Endothelial cell of umbilical vein (primary cell): ENCODE measurements around the gene TBX20. TPM values are rescaled to one million over a fixed set of nuclear protein-coding genes. Genes with fewer than 3 reads are reported as not detected.
"Not testable (repeated sequence)": the region's sequence is repeated elsewhere in the genome, so short reads cannot be mapped to it uniquely, and the experiment has no call there.

Source experiments
- BruUV-seq: library from RNA; stranded (reverse); fragments of 400-500 nt; replicated peaks from 2 replicates; lab custom pipeline; 2021; lab: Mats Ljungman, UMichigan
- CTCF ChIA-PET: fragments of 300-600, 350-600 bp; sonication (Branson Sonifier 250); formaldehyde crosslinking; loops from one replicate; lab custom pipeline; 2021; ENCODE audit warnings: antibody characterized with exemption, inconsistent platforms; lab: Charles Lee
- POLR2A ChIA-PET: fragments of 300-600, 350-600 bp; sonication (Branson Sonifier 250); formaldehyde crosslinking; loops from one replicate; lab custom pipeline; 2021; ENCODE audit warnings: antibody characterized with exemption, inconsistent platforms; lab: Charles Lee
- DNase-seq: peaks from one replicate; pipeline ENCODE4 v3.0.0-alpha.2; 2011; ENCODE audit warnings: low read depth, low spot score
- FAIRE-seq: peaks from 2 replicates; lab custom pipeline; 2011; peaks lifted over from hg19 to GRCh38; lab: Jason Lieb, UNC
- H2AFZ ChIP-seq: 2 replicates; pipeline ENCODE4 v1.6.0; 2012; ENCODE audit warnings: low read depth, low read length, control low read depth, inconsistent platforms
- H3K27ac ChIP-seq: 2 replicates; pipeline ENCODE4 v1.5.1; 2011; ENCODE audit warnings: low read depth, mild to moderate bottlenecking, control low read depth, low read length, moderate library complexity; ENCODE audit not compliant: insufficient read depth
- H3K27me3 ChIP-seq, 2 experiments: 2 replicates each; pipeline versions ENCODE4 v1.6.0 to v1.6.1; 2011; ENCODE audit warnings: low read length in 2 of 2, mixed read lengths in 1 of 2; ENCODE audit not compliant: control insufficient read depth in 2 of 2, insufficient read depth in 2 of 2
- H3K36me3 ChIP-seq, 2 experiments: 2 replicates in 1 of 2; 3 replicates in 1 of 2; pipeline ENCODE4 v1.5.1; 2011; ENCODE audit warnings: low read length in 2 of 2, mild to moderate bottlenecking in 1 of 2, moderate library complexity in 1 of 2; ENCODE audit not compliant: control insufficient read depth in 2 of 2, insufficient read depth in 2 of 2; ENCODE audit errors: extremely low read depth in 1 of 2
- H3K4me1 ChIP-seq: 3 replicates; pipeline ENCODE4 v1.5.1; 2011; ENCODE audit warnings: mild to moderate bottlenecking, low read length; ENCODE audit not compliant: control insufficient read depth, insufficient read depth; ENCODE audit errors: extremely low read depth
- H3K4me2 ChIP-seq: 2 replicates; pipeline ENCODE4 v1.6.1; 2011; ENCODE audit warnings: low read length, control low read depth, mixed read lengths; ENCODE audit not compliant: insufficient read depth
- H3K4me3 ChIP-seq, 3 experiments: fragments of 200-600 bp in 1 of 3; sonication (generic), shearing (Covaris generic) in 1 of 3; replicated peaks in 1 of 3; 2 replicates each; pipeline ENCODE4 v1.5.1; 2011 to 2016; ENCODE audit warnings: control low read depth in 3 of 3, low read length in 3 of 3, mild to moderate bottlenecking in 2 of 3, inconsistent platforms in 1 of 3, low read depth in 1 of 3, moderate library complexity in 1 of 3; ENCODE audit not compliant: insufficient read depth in 1 of 3
- H3K79me2 ChIP-seq: 2 replicates; pipeline ENCODE4 v1.6.0; 2012; ENCODE audit warnings: low read length, inconsistent platforms; ENCODE audit not compliant: control insufficient read depth, insufficient read depth
- H3K9ac ChIP-seq: replicated peaks from 2 replicates; pipeline ENCODE3; 2011; ENCODE audit warnings: low read length, control low read depth; ENCODE audit not compliant: insufficient read depth; ENCODE audit errors: extremely low read depth
- H3K9me1 ChIP-seq: replicated peaks from 3 replicates; pipeline ENCODE4 v1.6.0; 2011; ENCODE audit warnings: mild to moderate bottlenecking, low read length; ENCODE audit not compliant: control insufficient read depth, insufficient read depth; ENCODE audit errors: extremely low read depth
- H3K9me3 ChIP-seq: replicated peaks from 2 replicates; pipeline ENCODE4 v1.5.1; 2012; ENCODE audit warnings: low read length, inconsistent platforms; ENCODE audit not compliant: control insufficient read depth, insufficient read depth
- H4K20me1 ChIP-seq: replicated peaks from 2 replicates; pipeline ENCODE3; 2011; ENCODE audit warnings: mild to moderate bottlenecking, low read length; ENCODE audit not compliant: control insufficient read depth, insufficient read depth; ENCODE audit errors: extremely low read depth
- dilution Hi-C: fragments of 300-500 bp; cut with MboI; formaldehyde crosslinking; loops from one replicate; pipeline ENCODE4 v1.15.0; 2019; ENCODE audit warnings: low sequenced_read_pairs; ENCODE audit not compliant: extremely low pct_ligation_motif_present
- intact Hi-C: fragments of 100-400 bp; cut with micrococcal nuclease; formaldehyde crosslinking; loops from one replicate; pipeline ENCODE4 v1.10.0; 2022
- polyA plus RNA-seq, 4 experiments: library from polyadenylated mRNA; depleted of rRNA in 3 of 4; stranded (reverse) in 3 of 4; unstranded in 1 of 4; fragments of >200 nt; gene quantifications; 2 replicates each; pipeline versions ENCODE4 v1.2.1 to v1.2.3, GENCODE V29; 2011 to 2012; ENCODE audit warnings: missing spikeins in 1 of 4
- total RNA-seq: library from RNA; stranded (reverse); gene quantifications from 2 replicates; pipeline ENCODE4 v1.2.3, GENCODE V29; 2021

Gene TBX20
- total and polyA plus RNA-seq, 2 donors (not counting 3 experiments of a cell fraction or from before 2014, with no cell fraction given) = not detected

- DNase-seq = peak; percentile 1
- H3K79me2 ChIP-seq, FAIRE-seq, BruUV-seq, dilution Hi-C loops, H3K9ac ChIP-seq, POLR2A ChIA-PET, H3K4me2 ChIP-seq, H3K27me3 ChIP-seq, H3K4me1 ChIP-seq, intact Hi-C loops, H3K27ac ChIP-seq, H4K20me1 ChIP-seq, H3K36me3 ChIP-seq, H2AFZ ChIP-seq, H3K9me3 ChIP-seq, H3K9me1 ChIP-seq, H3K4me3 ChIP-seq, CTCF ChIA-PET: not testable (repeated sequence)
These were observed 92.7 kb downstream of the TBX20 start for GRCh38 chr7:35161059-35161740.

Other genes starting within 250 kb of the TBX20 start
- 53.1 and 60.7 TPM in 2 replicates for gene DPY19L1, start 216.6 kb downstream of the TBX20 start, total RNA-seq
- 23.9 and 30.9 TPM in 2 replicates for gene DPY19L1, start 216.6 kb downstream of the TBX20 start, polyA plus RNA-seq